Mesenchymal stem cell (in vitro differentiated cells and primary cell): ENCODE results near the gene REV3L.

Experiments
- DNase-seq: peaks from one replicate; pipeline ENCODE4 v3.0.0-alpha.2; 2013
- H2AFZ ChIP-seq: one replicate; pipeline ENCODE4 v1.6.1; 2013; ENCODE audit warnings: low read depth, mild to moderate bottlenecking, control low read depth, inconsistent platforms, low read length, moderate library complexity
- H2AK5ac ChIP-seq: 2 replicates; pipeline ENCODE4 v1.6.1; 2013; ENCODE audit warnings: low read length, moderate library complexity, mild to moderate bottlenecking, inconsistent platforms; ENCODE audit not compliant: severe bottlenecking
- H2BK120ac ChIP-seq: one replicate; pipeline ENCODE4 v1.6.1; 2013; ENCODE audit warnings: low read depth, mild to moderate bottlenecking, inconsistent platforms, low read length, moderate library complexity
- H2BK12ac ChIP-seq, 2 experiments: one replicate each; pipeline ENCODE4 v1.6.1; 2013; ENCODE audit warnings: inconsistent platforms in 2 of 2, low read length in 2 of 2, mild to moderate bottlenecking in 2 of 2, moderate library complexity in 2 of 2, control low read depth in 1 of 2
- H2BK15ac ChIP-seq: one replicate; pipeline ENCODE4 v1.6.1; 2013; ENCODE audit warnings: mild to moderate bottlenecking, low read depth, inconsistent platforms; ENCODE audit not compliant: poor library complexity, severe bottlenecking
- H2BK5ac ChIP-seq: 2 replicates; pipeline ENCODE4 v1.6.1; 2013; ENCODE audit warnings: low read depth, mild to moderate bottlenecking, low read length, control low read depth, inconsistent platforms; ENCODE audit not compliant: poor library complexity, severe bottlenecking
- H3K14ac ChIP-seq, 2 experiments: one replicate each; pipeline ENCODE4 v1.6.1; 2013; ENCODE audit warnings: inconsistent platforms in 2 of 2, low read length in 2 of 2, control low read depth in 1 of 2, mild to moderate bottlenecking in 1 of 2, moderate library complexity in 1 of 2
- H3K18ac ChIP-seq, 2 experiments: one replicate each; pipeline ENCODE4 v1.6.1; 2013; ENCODE audit warnings: inconsistent platforms in 2 of 2, low read length in 2 of 2, control low read depth in 1 of 2, low read depth in 1 of 2, mild to moderate bottlenecking in 1 of 2
- H3K23ac ChIP-seq, 2 experiments: one replicate each; pipeline ENCODE4 v1.6.1; 2013; ENCODE audit warnings: inconsistent platforms in 2 of 2, low read length in 2 of 2, mild to moderate bottlenecking in 2 of 2, moderate library complexity in 2 of 2, control low read depth in 1 of 2
- H3K27ac ChIP-seq: 2 replicates; pipeline ENCODE4 v1.5.1; 2013; ENCODE audit warnings: mild to moderate bottlenecking, moderate library complexity, low read length, control low read depth, inconsistent platforms; ENCODE audit not compliant: poor library complexity, severe bottlenecking
- H3K27me3 ChIP-seq, 2 experiments: 2 replicates each; pipeline versions ENCODE4 v1.6.1 to v1.7.0; 2013; ENCODE audit warnings: low read length in 2 of 2, mild to moderate bottlenecking in 2 of 2, moderate library complexity in 2 of 2, control low read depth in 1 of 2, inconsistent platforms in 1 of 2; ENCODE audit not compliant: control insufficient read depth in 1 of 2, insufficient read depth in 1 of 2
- H3K36me3 ChIP-seq, 2 experiments: 2 replicates each; pipeline versions ENCODE4 v1.6.1 to v1.7.0; 2013; ENCODE audit warnings: low read length in 2 of 2, control low read depth in 1 of 2, inconsistent platforms in 1 of 2, low read depth in 1 of 2, mild to moderate bottlenecking in 1 of 2; ENCODE audit not compliant: insufficient read depth in 2 of 2, control insufficient read depth in 1 of 2
- H3K4ac ChIP-seq, 2 experiments: one replicate each; pipeline ENCODE4 v1.6.1; 2013; ENCODE audit warnings: inconsistent platforms in 2 of 2, low read length in 2 of 2, mild to moderate bottlenecking in 2 of 2, moderate library complexity in 2 of 2, control low read depth in 1 of 2, low read depth in 1 of 2
- H3K4me1 ChIP-seq: 2 replicates; pipeline ENCODE4 v1.6.1; 2013; ENCODE audit warnings: low read depth, low read length, control low read depth; ENCODE audit not compliant: control insufficient read depth, insufficient read depth
- H3K4me2 ChIP-seq: 2 replicates; pipeline ENCODE4 v1.6.1; 2013; ENCODE audit warnings: low read length, mild to moderate bottlenecking, inconsistent platforms; ENCODE audit not compliant: poor library complexity, severe bottlenecking
- H3K4me3 ChIP-seq, 2 experiments: 2 replicates each; pipeline versions ENCODE4 v1.5.1 to v1.7.0; 2013; ENCODE audit warnings: low read length in 2 of 2, mild to moderate bottlenecking in 2 of 2, control low read depth in 1 of 2, low read depth in 1 of 2; ENCODE audit not compliant: insufficient read depth in 1 of 2
- H3K79me1 ChIP-seq: replicated peaks from 2 replicates; pipeline ENCODE4 v1.6.1; 2013; ENCODE audit warnings: mild to moderate bottlenecking, control low read depth, low read length, inconsistent platforms; ENCODE audit not compliant: poor library complexity, severe bottlenecking
- H3K9ac ChIP-seq: 2 replicates; pipeline ENCODE4 v1.7.0; 2013; ENCODE audit warnings: mild to moderate bottlenecking, low read length, moderate library complexity
- H3K9me3 ChIP-seq: 2 replicates; pipeline ENCODE4 v1.7.0; 2013; ENCODE audit warnings: mild to moderate bottlenecking, low read length; ENCODE audit not compliant: control insufficient read depth
- H4K8ac ChIP-seq: one replicate; pipeline ENCODE4 v1.6.1; 2013; ENCODE audit warnings: inconsistent platforms, mild to moderate bottlenecking, low read length, moderate library complexity
- H4K91ac ChIP-seq: one replicate; pipeline ENCODE4 v1.6.1; 2013; ENCODE audit warnings: mild to moderate bottlenecking, low read length, inconsistent platforms
- WGBS: methylation state at CpG from one replicate; pipeline ENCODE4 v1.1.7; 2013; ENCODE audit warnings: mixed read lengths; 5-methylcytosine and 5-hydroxymethylcytosine counted together

Gene REV3L

DNA sequence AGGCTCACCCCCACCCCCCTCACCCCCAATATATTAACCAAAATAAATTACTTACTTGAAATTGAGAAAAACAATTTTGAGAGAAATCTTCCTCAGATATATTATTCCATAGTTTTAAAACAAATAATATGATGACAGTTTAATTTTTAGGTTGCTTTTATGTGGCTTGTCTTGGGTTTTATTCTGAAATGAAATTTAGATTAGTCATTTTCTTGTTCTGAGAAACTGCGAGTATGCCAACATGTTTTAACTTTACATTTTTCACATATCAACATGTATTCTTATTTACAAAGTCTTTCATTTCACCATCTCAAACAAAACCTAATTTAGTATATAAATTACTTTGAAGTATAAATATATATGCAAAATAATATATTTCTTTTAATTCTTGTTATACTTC lies 11.1 kb downstream of the REV3L start:
- Histone ChIP-seq H3K23ac (no peak overlapping the region), H2BK15ac (no peak overlapping the region), H3K14ac (no peak overlapping the region), H4K8ac (no peak overlapping the region), H3K36me3 (peaks cover 0 to 50% of the 10 kb centered on the region in 2 experiments), H3K4ac (no peak overlapping the region), H3K79me1 (peaks cover 15% of the 10 kb centered on the region), H3K9me3 (no peaks in the 10 kb centered on the region), H2AK5ac (no peak overlapping the region), H3K18ac (no peak overlapping the region), H3K27ac (no peak overlapping the region), H2BK120ac (no peak overlapping the region), H4K91ac (no peak overlapping the region), H2BK5ac (no peak overlapping the region), H3K4me1 (peaks cover 1% of the 10 kb centered on the region), H3K4me2 (no peak overlapping the region), H2AFZ (no peak overlapping the region), H3K9ac (no peak overlapping the region), H3K4me3 (no peak overlapping the region), H2BK12ac (no peak overlapping the region), H3K27me3 (no peaks in the 10 kb centered on the region)
- no peak for DNase-seq
- WGBS: no CpG with 5 or more reads among the region's 1 CpG

DNA sequence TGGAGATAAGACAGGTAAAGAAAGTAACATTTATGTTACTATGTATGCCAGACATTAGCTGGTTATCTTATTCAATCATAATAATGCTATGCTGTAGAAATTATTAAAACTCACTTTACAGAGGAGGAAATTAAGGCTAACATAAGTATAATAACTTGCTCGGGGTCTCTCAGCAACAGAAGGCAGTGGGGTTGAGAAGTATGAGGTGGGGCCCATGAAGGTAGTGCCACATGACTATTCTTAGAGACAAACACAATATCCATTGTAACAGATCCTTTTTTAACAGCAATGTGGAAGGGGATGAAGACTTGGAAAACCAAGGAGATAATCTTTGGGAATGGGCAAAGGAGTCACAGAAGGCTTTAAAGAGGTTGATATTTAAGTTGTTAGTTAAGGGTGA lies 11.5 kb downstream of the REV3L start:
- no peak overlapping the region for H3K9ac ChIP-seq
- H3K23ac ChIP-seq: no peak overlapping the region
- H3K14ac ChIP-seq: no peak overlapping the region
- H2AK5ac ChIP-seq: no peak overlapping the region
- H3K4me1 ChIP-seq: peaks cover 1% of the 10 kb centered on the region
- H2BK120ac ChIP-seq: no peak overlapping the region
- peaks cover 0 to 54% of the 10 kb centered on the region in 2 experiments for H3K36me3 ChIP-seq
- no peak overlapping the region for H2BK12ac ChIP-seq
- H4K8ac ChIP-seq: no peak overlapping the region
- no peak overlapping the region for H2AFZ ChIP-seq
- H2BK15ac ChIP-seq: no peak overlapping the region
- no peak overlapping the region for H3K18ac ChIP-seq
- no peak overlapping the region for H3K27ac ChIP-seq
- no peak overlapping the region for H4K91ac ChIP-seq
- H3K4ac ChIP-seq: no peak overlapping the region
- no peak overlapping the region for H2BK5ac ChIP-seq
- no peak overlapping the region for H3K4me3 ChIP-seq
- H3K79me1 ChIP-seq: peaks cover 16% of the 10 kb centered on the region
- no peaks in the 10 kb centered on the region for H3K9me3 ChIP-seq
- DNase-seq: no peak
- H3K27me3 ChIP-seq: no peaks in the 10 kb centered on the region
- no peak overlapping the region for H3K4me2 ChIP-seq
- WGBS: no CpG with 5 or more reads among the region's 1 CpG

DNA sequence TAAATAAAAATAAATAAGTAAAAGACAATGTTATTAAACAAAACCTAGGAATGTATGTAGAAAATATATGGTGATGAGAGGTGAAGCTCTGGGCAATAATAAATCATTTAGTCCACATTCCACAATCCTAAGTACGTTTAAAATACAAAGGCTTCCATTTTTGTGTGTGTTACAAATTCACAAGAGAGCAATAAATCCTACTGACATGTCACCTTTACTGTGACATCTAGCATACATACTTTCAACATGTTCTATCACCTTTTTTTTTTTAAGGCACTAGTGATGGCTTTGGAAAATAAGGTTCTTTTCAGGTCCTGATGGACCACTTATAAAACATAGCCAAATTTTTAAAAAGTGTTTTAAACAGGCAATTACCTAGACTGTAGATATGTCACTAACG lies 12.0 kb downstream of the REV3L start:
- Histone ChIP-seq H3K27me3 (no peaks in the 10 kb centered on the region), H3K4me3 (no peak overlapping the region), H3K9ac (no peak overlapping the region), H2BK120ac (no peak overlapping the region), H2AK5ac (no peak overlapping the region), H3K9me3 (no peaks in the 10 kb centered on the region), H2BK5ac (no peak overlapping the region), H3K79me1 (peaks cover 15% of the 10 kb centered on the region), H3K18ac (no peak overlapping the region), H3K23ac (no peak overlapping the region), H3K14ac (no peak overlapping the region), H2AFZ (no peak overlapping the region), H3K36me3 (peaks cover 0 to 59% of the 10 kb centered on the region in 2 experiments), H3K4me1 (peaks cover 1% of the 10 kb centered on the region), H3K27ac (no peak overlapping the region), H4K8ac (no peak overlapping the region), H2BK12ac (no peak overlapping the region), H3K4ac (no peak overlapping the region), H2BK15ac (no peak overlapping the region), H4K91ac (no peak overlapping the region), H3K4me2 (no peak overlapping the region)
- no peak for DNase-seq
- 57% methylated on average over 1 of the region's 2 CpGs for WGBS

DNA sequence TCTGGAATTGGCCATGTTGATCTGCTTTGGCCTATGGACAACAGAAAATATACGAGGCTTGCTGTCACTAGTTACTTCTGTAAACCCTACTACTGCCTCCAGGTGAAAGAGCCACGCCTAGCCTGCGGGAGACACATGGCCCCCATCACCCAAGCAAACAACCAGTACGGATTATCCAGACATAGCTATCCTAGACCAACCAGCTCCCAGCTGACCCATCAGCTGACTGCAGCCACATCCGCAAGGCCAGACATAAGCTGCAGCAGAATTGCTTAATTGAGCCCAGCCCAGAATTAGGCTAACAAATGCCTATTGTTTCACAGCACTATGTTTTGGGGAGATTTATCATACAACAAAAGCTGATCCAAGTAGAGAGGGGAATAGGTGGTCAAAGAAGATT lies 13.5 kb downstream of the REV3L start:
- H3K4me2 ChIP-seq: no peak overlapping the region
- H2BK12ac ChIP-seq: no peak overlapping the region
- H2BK120ac ChIP-seq: no peak overlapping the region
- H3K23ac ChIP-seq: no peak overlapping the region
- peaks cover 16% of the 10 kb centered on the region for H3K79me1 ChIP-seq
- H3K4ac ChIP-seq: no peak overlapping the region
- WGBS: 97% methylated on average over 5 of the region's 5 CpGs
- no peak overlapping the region for H3K9ac ChIP-seq
- H3K18ac ChIP-seq: peak overlapping the region in 1 of 2 experiments; percentile 37
- no peak overlapping the region for H2AFZ ChIP-seq
- no peak overlapping the region for H2AK5ac ChIP-seq
- no peak overlapping the region for H4K91ac ChIP-seq
- H3K9me3 ChIP-seq: no peaks in the 10 kb centered on the region
- DNase-seq: no peak
- no peak overlapping the region for H2BK5ac ChIP-seq
- H4K8ac ChIP-seq: no peak overlapping the region
- H2BK15ac ChIP-seq: no peak overlapping the region
- H3K4me3 ChIP-seq: no peak overlapping the region
- H3K27me3 ChIP-seq: no peaks in the 10 kb centered on the region
- H3K4me1 ChIP-seq: peaks cover 1% of the 10 kb centered on the region
- no peak overlapping the region for H3K27ac ChIP-seq
- H3K14ac ChIP-seq: no peak overlapping the region
- H3K36me3 ChIP-seq: peaks cover 0 to 67% of the 10 kb centered on the region in 2 experiments
